D721Med (cell line): ENCODE data around the gene GSG1L.

Experiments
- DNase-seq: peaks from one replicate; pipeline ENCODE4 v3.0.0; 2011; ENCODE audit warnings: low spot score; ENCODE audit not compliant: insufficient read length
- FAIRE-seq: peaks from 2 replicates; lab custom pipeline; 2011; peaks lifted over from hg19 to GRCh38; lab: Jason Lieb, UNC
- TF ChIP-seq, protein P1 (sequence below): IDR thresholded peaks from 2 replicates; pipeline ENCODE4 v1.5.1; 2012; ENCODE audit warnings: mild to moderate bottlenecking, control low read depth; ENCODE audit not compliant: insufficient read depth; ENCODE audit errors: missing control alignments

Gene GSG1L

DNA sequence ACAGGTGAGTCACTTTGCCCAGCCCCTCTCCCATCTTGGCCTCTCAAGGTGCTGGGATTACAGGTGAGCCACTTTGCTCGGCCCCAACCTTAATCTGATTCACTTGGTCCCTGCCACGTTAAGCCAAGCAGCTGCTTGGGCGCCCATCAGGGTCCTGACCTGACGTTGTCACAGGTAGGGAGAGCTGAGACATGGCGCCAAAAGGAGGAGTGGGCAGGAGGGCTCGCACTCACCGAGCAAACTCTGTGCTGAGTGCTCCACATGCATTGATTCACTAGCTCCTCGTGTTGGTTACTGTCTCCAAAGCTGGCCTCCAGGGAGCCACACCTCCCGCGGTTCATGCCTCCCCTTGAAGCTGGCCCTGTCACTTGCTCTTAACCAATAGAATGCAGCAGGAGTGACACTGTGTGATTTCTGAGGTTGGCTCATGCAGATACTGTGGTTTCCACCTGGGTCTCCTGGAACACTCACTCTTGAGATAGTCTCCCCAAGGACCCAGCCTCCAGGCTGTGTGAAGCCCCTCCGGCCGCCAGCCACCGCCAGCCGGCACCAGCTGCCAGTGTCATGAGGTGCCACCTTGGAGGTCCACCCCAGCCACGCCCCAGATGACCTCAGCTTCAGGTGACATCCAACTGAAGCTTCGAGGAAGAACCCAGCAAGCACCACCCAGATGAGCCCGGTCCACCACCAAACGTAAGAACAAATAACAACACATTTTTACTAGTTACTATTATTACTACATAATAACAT is 223.0 kb downstream of the GSG1L start:
- DNase-seq (no peak), FAIRE-seq (no peak)
- TF ChIP-seq, protein P1, sequence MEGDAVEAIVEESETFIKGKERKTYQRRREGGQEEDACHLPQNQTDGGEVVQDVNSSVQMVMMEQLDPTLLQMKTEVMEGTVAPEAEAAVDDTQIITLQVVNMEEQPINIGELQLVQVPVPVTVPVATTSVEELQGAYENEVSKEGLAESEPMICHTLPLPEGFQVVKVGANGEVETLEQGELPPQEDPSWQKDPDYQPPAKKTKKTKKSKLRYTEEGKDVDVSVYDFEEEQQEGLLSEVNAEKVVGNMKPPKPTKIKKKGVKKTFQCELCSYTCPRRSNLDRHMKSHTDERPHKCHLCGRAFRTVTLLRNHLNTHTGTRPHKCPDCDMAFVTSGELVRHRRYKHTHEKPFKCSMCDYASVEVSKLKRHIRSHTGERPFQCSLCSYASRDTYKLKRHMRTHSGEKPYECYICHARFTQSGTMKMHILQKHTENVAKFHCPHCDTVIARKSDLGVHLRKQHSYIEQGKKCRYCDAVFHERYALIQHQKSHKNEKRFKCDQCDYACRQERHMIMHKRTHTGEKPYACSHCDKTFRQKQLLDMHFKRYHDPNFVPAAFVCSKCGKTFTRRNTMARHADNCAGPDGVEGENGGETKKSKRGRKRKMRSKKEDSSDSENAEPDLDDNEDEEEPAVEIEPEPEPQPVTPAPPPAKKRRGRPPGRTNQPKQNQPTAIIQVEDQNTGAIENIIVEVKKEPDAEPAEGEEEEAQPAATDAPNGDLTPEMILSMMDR: no peak

DNA sequence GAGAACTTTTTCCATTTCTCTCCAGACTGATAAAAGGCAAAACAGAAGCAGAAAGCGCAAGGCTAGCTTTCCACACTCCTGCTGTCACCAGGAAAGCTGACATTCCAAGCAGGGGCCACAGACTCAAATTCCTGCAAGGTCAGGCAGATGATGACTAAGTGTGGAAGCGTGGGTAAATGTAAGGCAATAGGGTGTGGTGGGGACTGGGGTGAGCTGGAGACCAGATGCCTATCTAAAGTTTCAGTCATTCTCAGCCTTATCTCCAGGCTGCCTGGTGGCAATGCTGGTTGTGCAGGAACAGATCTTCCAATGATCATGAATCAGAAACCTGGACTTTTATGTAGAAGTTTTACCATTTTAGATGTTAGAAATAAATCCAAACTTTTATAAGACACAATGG is 224.1 kb downstream of the GSG1L start:
- FAIRE-seq (no peak), DNase-seq (no peak)
- TF ChIP-seq, protein P1: no peak

DNA sequence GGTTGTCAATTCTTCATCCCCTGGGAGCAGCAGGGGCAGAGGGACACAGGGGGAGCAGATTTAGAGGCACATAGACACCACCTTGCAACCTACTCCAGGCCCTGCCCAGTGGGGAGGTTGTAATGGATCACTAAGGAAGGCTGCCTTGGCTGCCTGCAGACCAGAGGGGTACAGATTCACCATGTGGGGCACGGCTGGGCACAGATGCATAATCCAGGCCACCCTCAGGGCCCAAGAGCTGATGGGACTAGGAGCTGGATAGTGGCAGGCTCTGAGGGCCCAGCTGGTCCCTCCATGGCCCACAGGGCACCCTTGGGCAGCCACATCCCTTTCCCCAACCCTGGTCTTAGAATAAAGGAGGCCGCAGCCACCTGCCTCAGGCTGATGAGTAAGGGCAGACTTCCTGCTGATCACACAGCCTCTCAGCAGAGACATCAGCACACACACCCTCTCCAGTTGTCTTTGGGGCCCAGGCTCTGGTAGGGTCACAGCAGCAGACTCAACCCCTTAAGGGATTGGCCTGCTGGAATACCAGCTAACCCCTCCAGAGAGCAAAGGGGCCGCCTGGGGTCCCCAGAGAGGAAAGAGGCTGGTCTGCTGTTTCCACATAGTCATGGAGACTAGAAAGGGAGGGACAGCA is 224.9 kb downstream of the GSG1L start:
- DNase-seq (no peak), FAIRE-seq (no peak)
- TF ChIP-seq, protein P1: no peak

DNA sequence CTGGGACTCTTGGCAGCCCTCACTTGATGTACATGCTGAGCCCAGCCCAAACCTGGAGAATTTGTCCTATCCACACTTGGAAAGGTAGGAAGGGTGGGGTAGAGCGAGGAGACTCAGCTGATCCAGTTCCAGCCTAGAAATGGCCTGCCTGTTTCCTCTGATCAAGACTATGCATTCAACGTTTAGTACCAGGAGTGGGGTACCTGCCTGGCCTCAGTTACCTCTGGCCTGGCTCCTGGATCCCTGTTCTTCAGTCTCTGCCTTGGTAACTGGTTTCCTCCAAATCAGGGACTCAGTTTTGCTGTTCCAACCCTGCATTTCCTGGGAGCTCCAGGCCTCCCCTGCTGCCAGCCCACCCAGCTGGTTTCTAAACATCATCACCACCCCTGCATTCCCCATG is 233.5 kb downstream of the GSG1L start:
- no peak for FAIRE-seq
- TF ChIP-seq, protein P1: no peak
- no peak for DNase-seq

DNA sequence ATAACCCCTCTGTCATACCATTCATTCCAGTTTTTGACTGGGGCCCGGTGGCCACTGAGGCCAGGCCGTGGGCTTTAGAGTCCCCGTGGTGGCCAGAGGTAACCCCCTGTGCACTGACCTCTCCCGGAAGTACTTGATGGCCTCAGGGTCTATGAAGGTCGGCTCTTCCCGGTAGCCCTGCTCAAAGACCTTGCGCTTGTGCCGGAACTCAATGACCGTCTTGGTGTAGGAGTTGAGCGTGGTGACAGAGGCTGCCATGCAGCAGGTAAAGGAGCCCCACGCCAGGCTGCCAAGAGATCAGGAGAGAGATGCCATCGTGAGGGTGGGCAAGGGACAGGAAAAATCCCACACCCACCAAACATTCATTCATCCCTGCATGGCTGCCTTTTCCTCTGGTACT is 234.8 kb downstream of the GSG1L start:
- FAIRE-seq (no peak), DNase-seq (no peak)
- TF ChIP-seq, protein P1: no peak

DNA sequence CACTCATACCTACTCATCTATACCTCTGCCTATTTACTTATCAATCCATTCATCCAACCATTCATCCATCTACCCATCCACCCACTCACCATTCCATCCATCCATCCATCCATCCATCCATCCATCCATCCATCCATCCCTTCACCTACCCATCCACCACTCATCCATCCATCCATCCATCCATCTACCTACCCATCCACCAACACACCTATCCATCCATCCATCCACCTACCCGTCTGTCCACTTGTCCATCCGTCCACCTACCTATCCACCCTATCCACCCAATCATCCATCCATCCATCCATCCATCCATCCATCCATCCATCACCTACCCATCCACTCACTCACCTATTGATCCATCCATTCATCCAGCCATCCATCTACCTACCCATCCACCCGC is 235.7 kb downstream of the GSG1L start:
- DNase-seq (no peak), FAIRE-seq (no peak)
- TF ChIP-seq, protein P1: no peak

DNA sequence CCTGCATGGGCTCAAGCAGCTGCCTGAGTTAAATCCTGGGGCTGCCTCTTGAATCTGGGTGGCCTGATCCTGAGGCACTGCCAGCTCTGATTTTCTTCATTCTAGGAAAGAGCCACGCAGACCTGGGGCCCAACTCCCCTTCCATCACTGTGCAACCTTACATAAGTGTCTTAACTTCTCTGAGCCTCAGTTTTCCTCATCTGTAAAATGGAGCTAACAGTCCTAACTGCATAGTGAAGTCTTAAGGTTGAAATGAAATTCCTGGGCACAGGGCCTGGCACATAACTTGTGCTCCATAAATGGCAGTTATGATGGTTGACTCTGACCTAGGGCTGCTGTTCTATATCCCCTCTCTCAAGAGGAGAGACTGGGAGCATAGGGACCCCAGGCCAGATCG is 236.6 kb downstream of the GSG1L start:
- FAIRE-seq (no peak), DNase-seq (no peak)
- TF ChIP-seq, protein P1: no peak
